HFF-Myc (cell line): ENCODE data around the gene LAMB3.

Source experiments
- DNase-seq: peaks from one replicate; pipeline ENCODE4 v3.0.0-alpha.2; 2011; ENCODE audit warnings: low read depth; ENCODE audit errors: extremely low read depth
- H3K4me3 ChIP-seq: replicated peaks from 2 replicates; pipeline ENCODE4 v1.5.1; 2011; ENCODE audit warnings: low read depth, mild to moderate bottlenecking, control low read depth, low read length
- TF ChIP-seq, protein P1 (sequence below): IDR thresholded peaks from 2 replicates; pipeline ENCODE4 v1.5.1; 2012; ENCODE audit warnings: mild to moderate bottlenecking, low read depth, low read length, control low read depth; ENCODE audit errors: missing control alignments

Gene LAMB3

DNA sequence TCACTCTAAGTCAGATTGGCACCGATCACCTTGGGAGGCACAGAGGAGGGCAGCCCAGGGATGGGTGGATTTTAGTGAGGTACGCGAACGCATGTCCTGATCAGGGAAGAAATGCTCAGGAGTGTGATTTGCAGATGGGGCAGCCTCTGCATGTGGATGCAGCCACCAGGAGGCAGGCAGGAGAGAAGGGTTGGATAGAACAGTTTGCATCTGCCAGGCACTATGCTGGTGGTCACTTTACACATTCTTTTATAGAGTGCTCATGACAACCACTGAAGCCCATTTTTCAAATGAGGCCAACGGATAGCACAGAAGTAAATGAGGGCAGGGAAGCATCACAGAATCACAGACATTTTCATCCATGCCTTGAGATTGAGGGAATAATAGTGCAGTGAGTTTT is 5.7 kb downstream of the LAMB3 start:
- no peak for DNase-seq
- no peak overlapping the region for H3K4me3 ChIP-seq
- TF ChIP-seq, protein P1, sequence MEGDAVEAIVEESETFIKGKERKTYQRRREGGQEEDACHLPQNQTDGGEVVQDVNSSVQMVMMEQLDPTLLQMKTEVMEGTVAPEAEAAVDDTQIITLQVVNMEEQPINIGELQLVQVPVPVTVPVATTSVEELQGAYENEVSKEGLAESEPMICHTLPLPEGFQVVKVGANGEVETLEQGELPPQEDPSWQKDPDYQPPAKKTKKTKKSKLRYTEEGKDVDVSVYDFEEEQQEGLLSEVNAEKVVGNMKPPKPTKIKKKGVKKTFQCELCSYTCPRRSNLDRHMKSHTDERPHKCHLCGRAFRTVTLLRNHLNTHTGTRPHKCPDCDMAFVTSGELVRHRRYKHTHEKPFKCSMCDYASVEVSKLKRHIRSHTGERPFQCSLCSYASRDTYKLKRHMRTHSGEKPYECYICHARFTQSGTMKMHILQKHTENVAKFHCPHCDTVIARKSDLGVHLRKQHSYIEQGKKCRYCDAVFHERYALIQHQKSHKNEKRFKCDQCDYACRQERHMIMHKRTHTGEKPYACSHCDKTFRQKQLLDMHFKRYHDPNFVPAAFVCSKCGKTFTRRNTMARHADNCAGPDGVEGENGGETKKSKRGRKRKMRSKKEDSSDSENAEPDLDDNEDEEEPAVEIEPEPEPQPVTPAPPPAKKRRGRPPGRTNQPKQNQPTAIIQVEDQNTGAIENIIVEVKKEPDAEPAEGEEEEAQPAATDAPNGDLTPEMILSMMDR, result peak; percentile 30

DNA sequence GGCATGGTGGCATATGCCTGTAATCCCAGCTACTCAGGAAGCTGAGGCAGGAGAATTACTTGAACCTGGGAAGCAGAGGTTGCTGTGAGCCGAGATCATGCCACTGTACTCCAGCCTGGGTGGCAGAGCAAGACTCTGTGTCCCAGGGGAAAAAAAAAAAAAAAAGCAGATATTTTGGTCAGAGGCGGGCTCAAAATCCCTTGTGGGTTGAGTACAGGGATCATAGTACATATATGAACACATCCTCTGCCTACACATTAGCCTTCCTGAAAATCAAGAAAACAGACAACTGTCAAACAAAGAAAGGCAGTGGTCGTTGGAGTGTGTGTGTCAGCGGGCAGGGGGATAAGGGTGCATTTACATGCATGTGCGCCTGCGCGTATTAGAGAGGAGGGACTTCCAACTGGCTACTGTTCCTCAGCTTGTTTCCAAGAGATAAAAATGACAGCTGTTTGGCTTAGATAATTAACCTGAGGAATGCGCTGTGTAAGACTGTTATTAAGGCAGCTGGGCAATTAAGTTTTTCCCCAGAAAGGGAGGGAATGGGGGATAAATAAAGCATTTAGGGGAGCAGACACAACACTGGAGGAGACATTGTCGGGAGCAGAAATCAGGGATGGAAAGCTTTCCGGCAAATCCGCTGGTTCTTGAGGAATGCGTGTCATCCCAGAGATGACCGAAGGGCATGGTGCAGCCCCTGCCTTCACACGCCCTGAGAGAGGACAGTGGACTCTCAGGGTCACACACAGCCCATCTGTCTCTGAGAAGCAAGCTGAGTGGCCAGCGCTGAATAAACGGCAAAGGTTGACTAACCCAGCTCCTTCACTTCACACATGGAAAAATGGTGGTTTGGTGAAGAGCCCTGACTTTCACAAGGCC is 6.4 kb downstream of the LAMB3 start:
- TF ChIP-seq, protein P1, result no peak
- no peak for DNase-seq
- no peak overlapping the region for H3K4me3 ChIP-seq

DNA sequence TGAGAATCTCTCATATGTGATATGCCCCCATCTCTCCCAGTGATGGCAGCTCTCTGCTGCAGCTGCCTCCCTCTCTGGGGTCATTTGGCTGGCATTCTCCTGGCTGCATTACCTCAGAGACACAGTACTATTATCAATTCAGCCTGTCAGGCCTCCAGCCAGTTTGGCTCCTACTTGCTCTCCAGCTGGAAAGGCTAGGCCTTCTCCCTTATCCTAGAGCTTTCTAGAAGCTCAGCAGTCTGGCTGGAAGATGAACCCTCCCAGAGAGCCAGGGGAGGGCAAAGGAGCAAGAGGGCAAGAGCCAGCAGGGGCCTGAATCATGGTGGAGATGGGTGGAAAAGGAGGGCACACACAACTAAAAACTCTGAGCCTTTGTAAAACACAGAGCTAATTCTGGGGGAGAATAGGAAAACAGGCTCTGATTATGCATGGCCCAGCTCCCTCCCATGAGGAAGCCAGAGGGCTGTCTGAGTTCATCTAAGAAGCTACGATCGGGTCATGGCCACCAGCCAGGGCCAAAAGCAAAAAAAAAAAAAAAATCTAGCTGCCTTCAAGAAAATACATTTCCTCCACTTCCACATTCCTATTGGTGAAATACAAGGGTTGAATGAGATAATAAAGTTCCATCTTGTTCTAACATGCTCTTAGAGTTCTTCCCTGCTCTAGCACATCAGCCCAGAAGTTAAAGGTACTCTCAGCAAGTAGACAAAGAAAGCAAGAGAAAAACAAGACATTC is 8.8 kb downstream of the LAMB3 start:
- DNase-seq, result no peak
- TF ChIP-seq, protein P1, result no peak
- no peak overlapping the region for H3K4me3 ChIP-seq

DNA sequence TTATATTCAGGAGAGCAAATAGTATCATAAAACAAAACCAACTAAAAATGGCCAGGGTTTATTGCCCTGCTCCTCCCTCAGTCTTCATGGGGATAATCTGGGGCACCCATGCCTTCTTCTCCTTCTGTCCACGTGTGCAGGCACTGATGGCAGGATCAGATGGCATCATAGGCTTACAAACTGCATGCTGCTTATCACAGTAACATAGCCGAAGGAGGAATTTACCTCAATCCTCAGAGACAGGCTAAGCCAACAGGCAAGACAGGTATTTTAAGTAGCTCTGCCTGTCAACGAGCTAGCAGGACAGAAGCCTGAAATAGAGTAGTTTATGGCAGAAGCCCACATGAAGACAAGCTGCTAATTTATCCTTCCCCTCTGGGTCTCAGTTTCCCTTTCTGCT is 9.4 kb downstream of the LAMB3 start:
- DNase-seq, result no peak
- no peak overlapping the region for H3K4me3 ChIP-seq
- TF ChIP-seq, protein P1, result no peak

DNA sequence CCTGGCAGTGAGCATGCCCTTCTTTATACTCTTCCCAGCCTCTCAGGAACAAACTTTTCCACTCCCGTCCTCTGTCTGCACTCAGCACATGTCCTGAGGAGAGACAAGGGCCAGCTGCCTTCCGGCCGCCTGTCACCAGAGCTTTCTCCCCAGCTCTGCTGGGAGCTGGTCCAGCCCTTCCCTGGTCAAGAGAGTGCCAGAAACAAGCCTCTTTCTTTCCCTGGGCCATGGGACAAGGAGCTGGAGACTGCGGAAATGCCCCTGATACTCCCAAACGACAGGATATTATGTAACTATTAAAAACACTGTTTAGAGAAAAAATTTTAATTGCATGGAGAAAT is 10.4 kb downstream of the LAMB3 start:
- H3K4me3 ChIP-seq, result no peak overlapping the region
- TF ChIP-seq, protein P1, result no peak
- DNase-seq, result no peak

DNA sequence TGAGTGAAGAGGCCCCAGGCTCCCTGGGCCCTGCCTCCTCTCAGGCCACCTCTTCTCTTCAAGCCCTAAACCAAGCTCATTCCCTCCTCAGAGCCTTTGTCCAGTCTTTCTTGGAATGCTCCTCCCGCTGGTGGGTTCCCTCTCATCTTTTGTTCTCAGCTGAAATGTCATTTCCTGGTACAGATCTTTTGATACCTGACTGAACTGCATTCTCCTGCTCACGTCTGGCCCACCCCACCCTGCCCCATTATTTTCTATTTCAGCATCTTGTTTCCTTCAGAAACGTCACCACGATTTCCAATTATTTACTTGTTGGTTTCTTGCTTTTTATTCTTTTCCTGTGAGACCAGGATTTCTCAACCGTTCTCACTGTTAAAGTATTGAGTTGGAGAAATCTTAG is 16.4 kb downstream of the LAMB3 start:
- TF ChIP-seq, protein P1, result no peak
- no peak overlapping the region for H3K4me3 ChIP-seq
- no peak for DNase-seq
